SK-N-SH (cell line): ENCODE data around the gene ARRDC2. TPM values are rescaled to one million over a fixed set of nuclear protein-coding genes. Genes with fewer than 3 reads are reported as not detected.
"Not testable (repeated sequence)": the region's sequence is repeated elsewhere in the genome, so short reads cannot be mapped to it uniquely, and the experiment has no call there.

ENCODE experiments used
- CTCF ChIA-PET: fragments of 300-600, 350-600 bp; formaldehyde crosslinking; extraction: SDS; loops from one replicate; lab custom pipeline; 2021; lab: Yijun Ruan, JAX
- POLR2A ChIA-PET: fragments of 350-600 bp; sonication (Branson Sonifier 250); formaldehyde crosslinking; extraction: SDS; loops from one replicate; lab custom pipeline; 2020; ENCODE audit warnings: antibody characterized with exemption, inconsistent platforms; lab: Yijun Ruan, JAX
- DNase-seq: peaks from one replicate; pipeline ENCODE4 v3.0.0; 2012
- H2AFZ ChIP-seq: fragments of 200-600 bp; sonication (generic); 2 replicates; pipeline ENCODE4 v1.8.1; 2016; ENCODE audit warnings: antibody characterized with exemption, mild to moderate bottlenecking, low read depth
- H3F3A ChIP-seq: fragments of 200-600 bp; sonication (generic); replicated peaks from 2 replicates; pipeline ENCODE3; 2016; ENCODE audit warnings: antibody characterized with exemption, mild to moderate bottlenecking; ENCODE audit not compliant: insufficient read depth
- H3K27ac ChIP-seq, 2 experiments: fragments of 200-500 bp in 1 of 2; fragments of 200-600 bp in 1 of 2; sonication (Bioruptor generic) in 1 of 2; sonication (generic), shearing (Covaris generic) in 1 of 2; 2 replicates each; pipeline versions ENCODE4 v1.5.1 to v1.6.1; 2014 to 2016; ENCODE audit warnings: low read depth in 2 of 2, inconsistent platforms in 1 of 2, low read length in 1 of 2, mild to moderate bottlenecking in 1 of 2, mixed read lengths in 1 of 2
- H3K27me3 ChIP-seq: fragments of 200-600 bp; sonication (generic), shearing (Covaris generic); 2 replicates; pipeline ENCODE4 v1.6.1; 2016; ENCODE audit warnings: mixed run types; ENCODE audit not compliant: insufficient read depth
- H3K36me3 ChIP-seq, 2 experiments: fragments of 200-500 bp in 1 of 2; fragments of 200-600 bp in 1 of 2; sonication (Bioruptor generic) in 1 of 2; sonication (generic) in 1 of 2; replicated peaks in 1 of 2; 2 replicates each; pipeline versions ENCODE3 to v1.5.1; 2014 to 2016; ENCODE audit warnings: low read length in 1 of 2, mild to moderate bottlenecking in 1 of 2; ENCODE audit not compliant: insufficient read depth in 2 of 2, control insufficient read depth in 1 of 2
- H3K4me1 ChIP-seq, 2 experiments: fragments of 200-500 bp in 1 of 2; fragments of 200-600 bp in 1 of 2; sonication (Bioruptor generic) in 1 of 2; sonication (generic), shearing (Covaris generic) in 1 of 2; 2 replicates each; pipeline versions ENCODE4 v1.5.1 to v1.6.1; 2014 to 2016; ENCODE audit warnings: low read depth in 1 of 2, low read length in 1 of 2, mixed run types in 1 of 2; ENCODE audit not compliant: insufficient read depth in 2 of 2, control insufficient read depth in 1 of 2
- H3K4me2 ChIP-seq: fragments of 200-600 bp; sonication (generic), shearing (Covaris generic); 2 replicates; pipeline ENCODE4 v1.6.1; 2017; ENCODE audit warnings: mixed run types
- H3K4me3 ChIP-seq, 2 experiments: fragments of 200-500 bp in 1 of 2; fragments of 200-600 bp in 1 of 2; sonication (Bioruptor generic) in 1 of 2; sonication (generic), shearing (Covaris generic) in 1 of 2; 2 replicates each; pipeline versions ENCODE4 v1.5.1 to v1.8.1; 2014 to 2016; ENCODE audit warnings: low read depth in 2 of 2, inconsistent platforms in 1 of 2, low read length in 1 of 2, mild to moderate bottlenecking in 1 of 2, mixed read lengths in 1 of 2, moderate library complexity in 1 of 2
- H3K79me2 ChIP-seq: fragments of 200-600 bp; sonication (generic); 2 replicates; pipeline ENCODE4 v1.8.1; 2017; ENCODE audit warnings: mild to moderate bottlenecking; ENCODE audit not compliant: insufficient read depth
- H3K9ac ChIP-seq: fragments of 200-600 bp; sonication (generic); 2 replicates; pipeline ENCODE4 v1.6.1; 2017; ENCODE audit warnings: mixed run types
- H3K9me2 ChIP-seq: fragments of 200-600 bp; sonication (generic); 2 replicates; pipeline ENCODE4 v1.6.1; 2017; ENCODE audit warnings: mixed run types
- H3K9me3 ChIP-seq: fragments of 200-600 bp; sonication (generic); 2 replicates; pipeline ENCODE4 v1.6.1; 2017; ENCODE audit warnings: mixed run types, mild to moderate bottlenecking, moderate library complexity
- H4K20me1 ChIP-seq: fragments of 200-600 bp; sonication (generic); 2 replicates; pipeline ENCODE4 v1.6.1; 2017; ENCODE audit warnings: mild to moderate bottlenecking, mixed run types; ENCODE audit not compliant: insufficient read depth
- ELF1 ChIP-seq: IDR thresholded peaks from 2 replicates; pipeline ENCODE4 v1.4.0; 2012
- EP300 ChIP-seq, 2 experiments: IDR thresholded peaks; 2 replicates each; pipeline versions ENCODE4 v1.4.0 to v1.6.1; 2012; ENCODE audit warnings: borderline replicate concordance in 1 of 2, low read depth in 1 of 2, low read length in 1 of 2
- EZH2phosphoT487 ChIP-seq: fragments of 200-600 bp; sonication (generic); IDR thresholded peaks from 2 replicates; pipeline ENCODE4 v1.6.1; 2017; ENCODE audit warnings: low read depth, mixed run types, mild to moderate bottlenecking, antibody characterized with exemption, moderate library complexity, borderline replicate concordance
- FOSL2 ChIP-seq: IDR thresholded peaks from 2 replicates; pipeline ENCODE4 v1.4.0; 2012; ENCODE audit warnings: low read depth, mild to moderate bottlenecking, moderate library complexity, borderline replicate concordance
- FOXJ3 ChIP-seq: sonication (generic); formaldehyde crosslinking; IDR thresholded peaks from 2 replicates; pipeline ENCODE4 v1.5.1; 2020; ENCODE audit warnings: mild to moderate bottlenecking, missing genetic modification reagents
- FOXM1 ChIP-seq: IDR thresholded peaks from 2 replicates; pipeline ENCODE4 v1.4.0; 2012; ENCODE audit warnings: low read depth, mild to moderate bottlenecking
- GABPA ChIP-seq: IDR thresholded peaks from 2 replicates; pipeline ENCODE4 v1.4.0; 2012; ENCODE audit warnings: low read depth, mild to moderate bottlenecking
- GATA2 ChIP-seq: sonication (generic); formaldehyde crosslinking; IDR thresholded peaks from 2 replicates; pipeline ENCODE4 v1.5.0; 2020; ENCODE audit warnings: mild to moderate bottlenecking, missing genetic modification reagents
- JUND ChIP-seq: IDR thresholded peaks from 2 replicates; pipeline ENCODE4 v1.4.0; 2012
- NFIC ChIP-seq: IDR thresholded peaks from 2 replicates; pipeline ENCODE4 v1.4.0; 2012; ENCODE audit warnings: borderline replicate concordance
- NRF1 ChIP-seq: IDR thresholded peaks from 2 replicates; pipeline ENCODE4 v1.6.1; 2012; ENCODE audit warnings: low read depth, mild to moderate bottlenecking, low read length
- RCOR1 ChIP-seq: fragments of 150-350 bp; IDR thresholded peaks from 2 replicates; pipeline ENCODE4 v1.6.1; 2017; ENCODE audit warnings: antibody characterized with exemption, low read length
- RFX5 ChIP-seq: IDR thresholded peaks from 2 replicates; pipeline ENCODE4 v1.6.1; 2012; ENCODE audit warnings: mild to moderate bottlenecking, improper control_type of control experiment, low read length
- RXRA ChIP-seq: IDR thresholded peaks from 2 replicates; pipeline ENCODE4 v1.4.0; 2012; ENCODE audit warnings: low read depth, mild to moderate bottlenecking, borderline replicate concordance
- TAF1 ChIP-seq: IDR thresholded peaks from 2 replicates; pipeline ENCODE4 v1.6.1; 2012; ENCODE audit warnings: low read depth, mild to moderate bottlenecking, low read length, moderate library complexity, borderline replicate concordance
- WGBS: methylation state at CpG from one replicate; pipeline ENCODE4 v1.1.6; 2017; ENCODE audit warnings: low lambda C conversion rate; 5-methylcytosine and 5-hydroxymethylcytosine counted together
- polyA plus RNA-seq, 3 experiments: library from polyadenylated mRNA; depleted of rRNA; stranded (reverse); fragments of >200 nt; gene quantifications; 2 replicates each; pipeline ENCODE4 v1.2.3, GENCODE V29; 2012
- TF ChIP-seq, protein P1 (sequence below): IDR thresholded peaks from 2 replicates; pipeline ENCODE4; 2012
- TF ChIP-seq, protein P2 (sequence below): fragments of 150-350 bp; IDR thresholded peaks from 2 replicates; pipeline ENCODE4 v1.6.1; 2016; ENCODE audit warnings: mild to moderate bottlenecking, low read depth, low read length
- TF ChIP-seq, protein P3 (sequence below): IDR thresholded peaks from 2 replicates; pipeline ENCODE4 v1.4.0; 2012; ENCODE audit warnings: low read depth, borderline replicate concordance

The ARRDC2 gene
- polyA plus RNA-seq, 1 of the 3 experiments (the other 2 are of a cell fraction), result 5.5 TPM

DNA sequence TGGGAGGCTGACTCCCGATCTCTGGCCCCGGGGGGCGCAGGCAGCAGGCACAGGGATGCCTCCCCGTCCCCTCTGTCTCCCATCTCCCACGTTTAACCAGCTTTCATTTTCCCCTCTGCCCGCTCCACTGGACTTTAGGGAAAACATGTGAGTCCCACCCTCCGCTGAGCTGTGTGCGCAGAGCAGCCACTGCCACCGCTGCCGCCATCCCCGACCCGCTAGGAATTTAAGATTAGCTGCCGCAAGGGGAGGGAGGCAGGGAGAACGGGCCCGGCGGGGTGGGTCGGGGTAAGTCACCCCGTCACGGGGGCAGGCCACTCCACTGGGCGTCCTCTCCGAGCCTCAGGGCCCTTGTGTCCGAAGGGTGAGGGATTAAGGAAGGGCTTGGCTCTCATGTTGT, 25.5 kb upstream of the ARRDC2 start:
- peaks cover 3% of the 10 kb centered on the region for H3F3A ChIP-seq
- H3K27ac ChIP-seq, result no peak overlapping the region
- no peaks in the 10 kb centered on the region for H4K20me1 ChIP-seq
- H3K79me2 ChIP-seq, result no peaks in the 10 kb centered on the region
- H3K4me2 ChIP-seq, result no peak overlapping the region
- TF ChIP-seq EP300 (IDR thresholded peaks at IDR 0.05; ENCODE audit: borderline replicate concordance in 1 of 2, low read depth in 1 of 2, low read length in 1 of 2) (no peak), JUND (no peak), GATA2 (CRISPR knock-in tag) (no peak), FOXJ3 (CRISPR knock-in tag) (no peak), EZH2phosphoT487 (no peak), RCOR1 (no peak), RXRA (no peak), NRF1 (no peak), FOSL2 (no peak), RFX5 (no peak), NFIC (no peak), FOXM1 (no peak), ELF1 (no peak)
- TF ChIP-seq, protein P1, sequence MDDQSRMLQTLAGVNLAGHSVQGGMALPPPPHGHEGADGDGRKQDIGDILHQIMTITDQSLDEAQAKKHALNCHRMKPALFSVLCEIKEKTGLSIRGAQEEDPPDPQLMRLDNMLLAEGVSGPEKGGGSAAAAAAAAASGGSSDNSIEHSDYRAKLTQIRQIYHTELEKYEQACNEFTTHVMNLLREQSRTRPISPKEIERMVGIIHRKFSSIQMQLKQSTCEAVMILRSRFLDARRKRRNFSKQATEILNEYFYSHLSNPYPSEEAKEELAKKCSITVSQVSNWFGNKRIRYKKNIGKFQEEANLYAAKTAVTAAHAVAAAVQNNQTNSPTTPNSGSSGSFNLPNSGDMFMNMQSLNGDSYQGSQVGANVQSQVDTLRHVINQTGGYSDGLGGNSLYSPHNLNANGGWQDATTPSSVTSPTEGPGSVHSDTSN, result no peak
- TF ChIP-seq, protein P2, sequence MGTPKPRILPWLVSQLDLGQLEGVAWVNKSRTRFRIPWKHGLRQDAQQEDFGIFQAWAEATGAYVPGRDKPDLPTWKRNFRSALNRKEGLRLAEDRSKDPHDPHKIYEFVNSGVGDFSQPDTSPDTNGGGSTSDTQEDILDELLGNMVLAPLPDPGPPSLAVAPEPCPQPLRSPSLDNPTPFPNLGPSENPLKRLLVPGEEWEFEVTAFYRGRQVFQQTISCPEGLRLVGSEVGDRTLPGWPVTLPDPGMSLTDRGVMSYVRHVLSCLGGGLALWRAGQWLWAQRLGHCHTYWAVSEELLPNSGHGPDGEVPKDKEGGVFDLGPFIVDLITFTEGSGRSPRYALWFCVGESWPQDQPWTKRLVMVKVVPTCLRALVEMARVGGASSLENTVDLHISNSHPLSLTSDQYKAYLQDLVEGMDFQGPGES, result no peak
- TF ChIP-seq, all 33 proteins: peak for 0
- Histone ChIP-seq H3K4me1 (no peaks in the 10 kb centered on the region), H2AFZ (no peak overlapping the region), H3K9me2 (no peaks in the 10 kb centered on the region), H3K27me3 (no peaks in the 10 kb centered on the region), H3K36me3 (no peaks in the 10 kb centered on the region), H3K4me3 (no peak overlapping the region), H3K9ac (no peak overlapping the region), H3K9me3 (no peaks in the 10 kb centered on the region)
- no peak for DNase-seq
- 83% methylated on average over 21 of the region's 22 CpGs for WGBS
- ChIA-PET CTCF (interaction anchor here (1.0 to 2.6 kb wide), 3 partner anchors 9 to 44 kb away, joined by 3 to 12 read pairs (median 4); no protein-coding TSS in a partner anchor), POLR2A (no interaction called here)

DNA sequence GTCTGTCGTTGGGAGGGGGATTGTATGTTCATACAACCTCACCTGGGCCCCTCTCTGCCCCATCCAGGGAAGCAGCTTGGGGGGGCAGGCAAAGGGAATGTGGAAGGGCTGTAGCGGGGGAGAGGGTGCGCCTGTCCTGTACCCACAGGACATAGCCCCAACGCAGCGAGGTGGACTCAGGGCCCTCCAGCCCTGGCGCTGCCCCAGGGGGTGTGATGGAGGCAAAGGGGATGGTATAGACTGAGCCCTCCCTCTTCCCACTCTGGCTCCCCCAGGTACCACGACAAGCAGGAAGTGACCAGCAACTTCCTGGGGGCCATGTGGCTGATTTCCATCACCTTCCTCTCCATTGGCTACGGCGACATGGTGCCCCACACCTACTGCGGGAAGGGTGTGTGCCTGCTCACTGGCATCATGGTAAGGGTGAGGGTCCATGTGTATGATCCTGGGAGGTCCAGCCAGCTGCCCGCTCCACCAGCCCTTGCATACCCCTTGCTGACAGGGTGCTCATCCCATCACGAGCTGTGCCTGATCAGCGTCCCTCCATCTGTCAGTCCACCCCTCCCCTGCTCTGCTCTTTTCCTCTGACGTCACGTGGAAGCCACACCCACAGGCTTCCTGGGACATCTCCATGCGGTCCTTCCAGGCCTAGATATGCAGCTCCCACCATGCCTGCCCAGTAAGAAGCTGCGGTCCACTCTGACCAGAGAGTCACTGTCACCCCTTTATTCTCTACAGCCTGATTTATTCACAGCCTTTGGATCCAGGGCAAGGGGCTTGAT, 22.7 kb upstream of the ARRDC2 start:
- Histone ChIP-seq H3K4me2 (no peak overlapping the region), H4K20me1 (no peaks in the 10 kb centered on the region), H3K9ac (no peak overlapping the region), H3K36me3 (no peaks in the 10 kb centered on the region), H3F3A (no peaks in the 10 kb centered on the region), H3K27ac (no peak overlapping the region), H2AFZ (no peak overlapping the region), H3K4me3 (no peak overlapping the region), H3K4me1 (no peaks in the 10 kb centered on the region), H3K9me2 (no peaks in the 10 kb centered on the region), H3K79me2 (no peaks in the 10 kb centered on the region), H3K9me3 (no peaks in the 10 kb centered on the region), H3K27me3 (no peaks in the 10 kb centered on the region)
- ChIA-PET CTCF (interaction anchor here (0.9 to 1.9 kb wide), 2 partner anchors 47 kb away, joined by 4 to 6 read pairs; no protein-coding TSS in a partner anchor), POLR2A (no interaction called here)
- no peak for DNase-seq
- WGBS, result 71% methylated on average over 10 of the region's 17 CpGs
- TF ChIP-seq FOSL2 (no peak), TAF1 (no peak), GABPA (no peak)
- TF ChIP-seq, protein P3, sequence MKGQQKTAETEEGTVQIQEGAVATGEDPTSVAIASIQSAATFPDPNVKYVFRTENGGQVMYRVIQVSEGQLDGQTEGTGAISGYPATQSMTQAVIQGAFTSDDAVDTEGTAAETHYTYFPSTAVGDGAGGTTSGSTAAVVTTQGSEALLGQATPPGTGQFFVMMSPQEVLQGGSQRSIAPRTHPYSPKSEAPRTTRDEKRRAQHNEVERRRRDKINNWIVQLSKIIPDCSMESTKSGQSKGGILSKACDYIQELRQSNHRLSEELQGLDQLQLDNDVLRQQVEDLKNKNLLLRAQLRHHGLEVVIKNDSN, result no peak

DNA sequence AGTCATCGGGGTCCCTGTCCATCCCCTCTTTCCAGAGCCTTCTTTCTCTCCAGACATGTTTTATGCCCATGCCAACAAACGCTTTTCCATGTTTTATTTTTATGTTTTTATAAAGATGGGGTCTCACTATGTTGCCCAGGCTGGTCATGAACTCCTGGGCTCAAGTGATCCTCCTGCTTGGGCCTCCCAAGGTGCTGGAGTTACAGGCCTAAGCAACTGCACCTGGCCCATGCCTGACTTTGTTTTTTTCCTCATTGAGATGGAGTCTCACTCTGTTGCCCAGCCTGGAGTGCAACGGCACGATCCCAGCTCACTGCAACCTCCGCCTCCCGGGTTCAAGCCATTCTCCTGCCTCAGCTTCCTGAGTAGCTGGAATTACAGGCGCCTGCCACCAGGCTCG, 21.4 kb upstream of the ARRDC2 start:
- CTCF ChIA-PET, result interaction anchor here (1.1 to 1.9 kb wide), 2 partner anchors 10 to 48 kb away, joined by 5 to 6 read pairs; no protein-coding TSS in a partner anchor
- H3K4me3 ChIP-seq, POLR2A ChIA-PET: not testable (repeated sequence)

More for the DNA sequence above, 21.4 kb upstream of the ARRDC2 start:
- H3K36me3 ChIP-seq, H3K9me2 ChIP-seq, H3K9ac ChIP-seq, H3K27ac ChIP-seq, H2AFZ ChIP-seq, H3K9me3 ChIP-seq, H3K27me3 ChIP-seq, H4K20me1 ChIP-seq, H3F3A ChIP-seq, H3K79me2 ChIP-seq, DNase-seq, H3K4me1 ChIP-seq, H3K4me2 ChIP-seq: not testable (repeated sequence)
- WGBS, result 84% methylated on average over 8 of the region's 8 CpGs
